Caco-2 (cell line): ENCODE measurements around the gene SMARCD1. TPM values are rescaled to one million over a fixed set of nuclear protein-coding genes. Genes with fewer than 3 reads are reported as not detected.

Source experiments
- BruUV-seq: library from RNA; stranded (reverse); fragments of 400-500 nt; replicated peaks from 2 replicates; lab custom pipeline; 2021; lab: Mats Ljungman, UMichigan
- CTCF ChIA-PET: fragments of 300-600 bp; sonication (Branson Sonifier 250); formaldehyde crosslinking; loops from one replicate; lab custom pipeline; 2022; ENCODE audit warnings: antibody characterized with exemption; lab: Charles Lee
- POLR2A ChIA-PET: fragments of 300-600 bp; sonication (Branson Sonifier 250); formaldehyde crosslinking; loops from one replicate; lab custom pipeline; 2022; ENCODE audit warnings: antibody characterized with exemption; lab: Charles Lee
- DNase-seq, 2 experiments: peaks; one replicate each; pipeline versions ENCODE4 v3.0.0 to v3.0.0-alpha.2; 2020 to 2022
- H3K27me3 ChIP-seq: replicated peaks from 2 replicates; pipeline ENCODE4 v1.6.0; 2011; ENCODE audit warnings: low read length; ENCODE audit not compliant: control insufficient read depth, insufficient read depth
- H3K36me3 ChIP-seq: 2 replicates; pipeline ENCODE4 v1.5.1; 2011; ENCODE audit warnings: low read length; ENCODE audit not compliant: control insufficient read depth, insufficient read depth
- H3K4me1 ChIP-seq: fragments of 250-450 bp; sonication (Bioruptor Pico); 2 replicates; pipeline ENCODE4 v1.5.1; 2020; ENCODE audit warnings: mild to moderate bottlenecking
- H3K4me3 ChIP-seq: 2 replicates; pipeline ENCODE4 v1.5.1; 2011; ENCODE audit warnings: low read depth, mild to moderate bottlenecking, control low read depth, low read length
- H3K9me3 ChIP-seq: fragments of 250-450 bp; sonication (Bioruptor Pico); 2 replicates; pipeline ENCODE4 v1.5.1; 2020; ENCODE audit warnings: mild to moderate bottlenecking, moderate library complexity
- H3K27ac Mint-ChIP-seq: one replicate; pipeline ENCODE4 v1.8.0; 2022; ENCODE audit warnings: mixed read lengths; ENCODE audit not compliant: unreplicated experiment
- H3K27me3 Mint-ChIP-seq: one replicate; pipeline ENCODE4 v1.8.0; 2022; ENCODE audit warnings: mixed read lengths; ENCODE audit not compliant: insufficient read depth, unreplicated experiment
- H3K36me3 Mint-ChIP-seq: one replicate; pipeline ENCODE4 v1.8.0; 2022; ENCODE audit warnings: mild to moderate bottlenecking, mixed read lengths; ENCODE audit not compliant: insufficient read depth, unreplicated experiment
- H3K4me1 Mint-ChIP-seq: one replicate; pipeline ENCODE4 v1.8.0; 2022; ENCODE audit warnings: low read depth, mixed read lengths; ENCODE audit not compliant: unreplicated experiment
- H3K4me3 Mint-ChIP-seq: one replicate; pipeline ENCODE4 v1.8.0; 2022; ENCODE audit warnings: mild to moderate bottlenecking, moderate library complexity, mixed read lengths; ENCODE audit not compliant: unreplicated experiment
- H3K9me3 Mint-ChIP-seq: one replicate; pipeline ENCODE4 v1.8.0; 2022; ENCODE audit warnings: mixed read lengths; ENCODE audit not compliant: unreplicated experiment
- intact Hi-C: fragments of 100-400 bp; cut with micrococcal nuclease; formaldehyde crosslinking; loops from one replicate; pipeline ENCODE4 v1.10.0; 2022; ENCODE audit not compliant: unreplicated experiment
- total RNA-seq: library from RNA; stranded (reverse); gene quantifications from 2 replicates; pipeline ENCODE4 v1.2.3, GENCODE V29; 2022
- TF ChIP-seq, protein P1 (sequence below), 2 experiments: fragments of 200-600 bp in 1 of 2; IDR thresholded peaks; 1 replicate in 1 of 2; 2 replicates in 1 of 2; pipeline versions ENCODE4 v1.5.1 to v1.8.0; 2011 to 2022; ENCODE audit warnings: antibody characterized with exemption in 1 of 2, control low read depth in 1 of 2, inconsistent platforms in 1 of 2, low read depth in 1 of 2, low read length in 1 of 2, mild to moderate bottlenecking in 1 of 2, moderate library complexity in 1 of 2; ENCODE audit not compliant: insufficient read depth in 1 of 2, severe bottlenecking in 1 of 2, unreplicated experiment in 1 of 2

Gene SMARCD1
- total RNA-seq, 1 experiment from 2014 or later = 158 TPM

DNA sequence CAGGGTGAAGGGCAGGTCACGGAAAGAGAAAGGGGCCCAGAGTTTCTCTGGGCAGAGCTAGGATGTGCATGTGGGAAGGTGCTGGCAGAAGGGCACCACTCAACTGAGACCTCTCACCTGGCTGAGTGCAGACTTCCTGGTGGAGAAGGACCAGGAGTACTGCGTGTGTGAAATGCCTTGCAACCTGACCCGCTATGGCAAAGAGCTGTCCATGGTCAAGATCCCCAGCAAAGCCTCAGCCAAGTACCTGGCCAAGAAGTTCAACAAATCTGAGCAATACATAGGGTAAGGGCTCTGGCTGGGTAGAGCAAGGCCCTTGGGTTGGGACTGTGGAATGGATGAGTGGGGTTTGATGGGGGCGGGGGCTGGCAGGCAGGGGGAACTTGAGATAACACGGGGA, 5.4 kb upstream of the SMARCD1 start:
- no peaks in the 10 kb centered on the region for H3K27me3 ChIP-seq
- no TSS peak for BruUV-seq
- no peaks in the 10 kb centered on the region for H3K9me3 ChIP-seq
- H3K36me3 Mint-ChIP-seq = peaks cover 7% of the 10 kb centered on the region
- H3K9me3 Mint-ChIP-seq = no peaks in the 10 kb centered on the region
- DNase-seq = no peak
- peaks cover 54% of the 10 kb centered on the region for H3K4me1 ChIP-seq
- H3K27ac Mint-ChIP-seq = no peak overlapping the region
- ChIA-PET CTCF (interaction anchor here (0.7 to 2.0 kb wide), 2 partner anchors 30 to 32 kb away, joined by 3 to 10 read pairs; partner anchors contain the start of gene COX14), POLR2A (no interaction called here)
- no peak overlapping the region for H3K4me3 ChIP-seq
- intact Hi-C loops = no loop called here
- peaks cover 38% of the 10 kb centered on the region for H3K4me1 Mint-ChIP-seq
- no peaks in the 10 kb centered on the region for H3K27me3 Mint-ChIP-seq
- TF ChIP-seq, protein P1, sequence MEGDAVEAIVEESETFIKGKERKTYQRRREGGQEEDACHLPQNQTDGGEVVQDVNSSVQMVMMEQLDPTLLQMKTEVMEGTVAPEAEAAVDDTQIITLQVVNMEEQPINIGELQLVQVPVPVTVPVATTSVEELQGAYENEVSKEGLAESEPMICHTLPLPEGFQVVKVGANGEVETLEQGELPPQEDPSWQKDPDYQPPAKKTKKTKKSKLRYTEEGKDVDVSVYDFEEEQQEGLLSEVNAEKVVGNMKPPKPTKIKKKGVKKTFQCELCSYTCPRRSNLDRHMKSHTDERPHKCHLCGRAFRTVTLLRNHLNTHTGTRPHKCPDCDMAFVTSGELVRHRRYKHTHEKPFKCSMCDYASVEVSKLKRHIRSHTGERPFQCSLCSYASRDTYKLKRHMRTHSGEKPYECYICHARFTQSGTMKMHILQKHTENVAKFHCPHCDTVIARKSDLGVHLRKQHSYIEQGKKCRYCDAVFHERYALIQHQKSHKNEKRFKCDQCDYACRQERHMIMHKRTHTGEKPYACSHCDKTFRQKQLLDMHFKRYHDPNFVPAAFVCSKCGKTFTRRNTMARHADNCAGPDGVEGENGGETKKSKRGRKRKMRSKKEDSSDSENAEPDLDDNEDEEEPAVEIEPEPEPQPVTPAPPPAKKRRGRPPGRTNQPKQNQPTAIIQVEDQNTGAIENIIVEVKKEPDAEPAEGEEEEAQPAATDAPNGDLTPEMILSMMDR (IDR thresholded peaks at IDR 0.05; ENCODE audit: insufficient read depth in 1 of 2, low read depth in 1 of 2, low read length in 1 of 2, severe bottlenecking in 1 of 2, unreplicated experiment in 1 of 2) = no peak
- H3K36me3 ChIP-seq = peaks cover 2% of the 10 kb centered on the region; the same call in 1 of the 2 replicates
- no peak overlapping the region for H3K4me3 Mint-ChIP-seq

GRCh38 chr12:50081096-50081808, 3.9 kb upstream of the SMARCD1 start:
- BruUV-seq = no TSS peak
- Mint-ChIP-seq H3K9me3 (no peaks in the 10 kb centered on the region), H3K4me1 (peaks cover 32% of the 10 kb centered on the region), H3K27ac (peak overlapping the region; percentile 93), H3K4me3 (no peak overlapping the region), H3K27me3 (no peaks in the 10 kb centered on the region), H3K36me3 (peaks cover 12% of the 10 kb centered on the region)
- ChIA-PET POLR2A (no interaction called here), CTCF (no interaction called here)
- Histone ChIP-seq H3K4me3 (no peak overlapping the region), H3K9me3 (no peaks in the 10 kb centered on the region), H3K27me3 (no peaks in the 10 kb centered on the region), H3K36me3 (peaks cover 2% of the 10 kb centered on the region; the same call in 1 of the 2 replicates), H3K4me1 (peaks cover 40% of the 10 kb centered on the region)
- TF ChIP-seq, protein P1 (IDR thresholded peaks at IDR 0.05; ENCODE audit: insufficient read depth in 1 of 2, low read depth in 1 of 2, low read length in 1 of 2, severe bottlenecking in 1 of 2, unreplicated experiment in 1 of 2) = no peak
- intact Hi-C loops = no loop called here
- no peak for DNase-seq

GRCh38 chr12:50082644-50083043, 2.5 kb upstream of the SMARCD1 start:
- H3K27me3 ChIP-seq = no peaks in the 10 kb centered on the region
- H3K4me1 Mint-ChIP-seq = peaks cover 37% of the 10 kb centered on the region
- TF ChIP-seq, protein P1 (IDR thresholded peaks at IDR 0.05; ENCODE audit: insufficient read depth in 1 of 2, low read depth in 1 of 2, low read length in 1 of 2, severe bottlenecking in 1 of 2, unreplicated experiment in 1 of 2) = peak in 1 of 2 experiments; percentile 10
- DNase-seq = peak; percentile 87 to 93
- peaks cover 8% of the 10 kb centered on the region for H3K36me3 ChIP-seq
- peaks cover 40% of the 10 kb centered on the region for H3K4me1 ChIP-seq
- intact Hi-C loops = no loop called here
- ChIA-PET POLR2A (interaction anchor here (0.5 to 1.7 kb wide), 8 partner anchors 12 to 342 kb away, joined by 3 to 19 read pairs (median 4); partner anchors contain the start of genes COX14, RACGAP1 and TMBIM6), CTCF (interaction anchor here (0.5 to 2.1 kb wide), 23 partner anchors 8 to 951 kb away, joined by 3 to 47 read pairs (median 3); partner anchors contain the start of genes CERS5 and COX14)
- H3K9me3 ChIP-seq = no peaks in the 10 kb centered on the region
- peaks cover 26% of the 10 kb centered on the region for H3K36me3 Mint-ChIP-seq
- no peak overlapping the region for H3K4me3 ChIP-seq
- H3K4me3 Mint-ChIP-seq = peak overlapping the region; percentile 68
- peak overlapping the region; percentile 93 for H3K27ac Mint-ChIP-seq
- BruUV-seq = no TSS peak
- no peaks in the 10 kb centered on the region for H3K9me3 Mint-ChIP-seq
- H3K27me3 Mint-ChIP-seq = no peaks in the 10 kb centered on the region
